Measurements from ENCODE around the gene PNRC2.

GRCh38 chr1:23984417-23985186 is 25.0 kb downstream of the PNRC2 start:
- TF ChIP-seq CHD4 (IDR thresholded peaks at IDR 0.05; ENCODE audit: borderline replicate concordance, low read length) (no peak), ARID3A (IDR thresholded peaks at IDR 0.05; ENCODE audit: low read depth, low read length) (no peak), REST (IDR thresholded peaks at IDR 0.05; ENCODE audit: borderline replicate concordance in 1 of 2, low read depth in 1 of 2, low read length in 2 of 2) (no peak), ZNF253 (CRISPR knock-in tag; IDR thresholded peaks at IDR 0.05; ENCODE audit: borderline replicate concordance) (no peak), CTCF (CRISPR knock-in tag; IDR thresholded peaks at IDR 0.05) (no peak), AGO2 (optimal IDR thresholded peaks at IDR 0.05; ENCODE audit: low read depth, low read length) (no peak), SUZ12 (IDR thresholded peaks at IDR 0.05; ENCODE audit: low read depth, low read length) (no peak), SYNCRIP (IDR thresholded peaks at IDR 0.05; ENCODE audit: insufficient read depth, low read depth, low read length) (no peak), NFE2L1 (CRISPR knock-in tag; IDR thresholded peaks at IDR 0.05; ENCODE audit: borderline replicate concordance) (no peak), FOSL1 (CRISPR knock-in tag; IDR thresholded peaks at IDR 0.05; ENCODE audit: borderline replicate concordance) (no peak), CSRNP2 (CRISPR knock-in tag; conservative IDR thresholded peaks at IDR 0.05; ENCODE audit: low read depth) (no peak), RNF2 (conservative IDR thresholded peaks at IDR 0.05; ENCODE audit: low read depth) (no peak)
